ENCODE measurements around the gene SCN7A.

GRCh38 chr2:166513952-166514351, 19.9 kb upstream of the SCN7A start:
- no peak for TF ChIP-seq CTCF (IDR thresholded peaks at IDR 0.05)
- no peak for TF ChIP-seq POLR2A (IDR thresholded peaks at IDR 0.05)
